DMS153 (cell line): ENCODE measurements around the gene MTCH1.
"Not testable (repeated sequence)": the region's sequence is repeated elsewhere in the genome, so short reads cannot be mapped to it uniquely, and the experiment has no call there.

Source experiments
- DNase-seq: peaks from one replicate; lab custom pipeline; 2025; lab: John Stamatoyannopoulos, UW

Gene MTCH1

DNA sequence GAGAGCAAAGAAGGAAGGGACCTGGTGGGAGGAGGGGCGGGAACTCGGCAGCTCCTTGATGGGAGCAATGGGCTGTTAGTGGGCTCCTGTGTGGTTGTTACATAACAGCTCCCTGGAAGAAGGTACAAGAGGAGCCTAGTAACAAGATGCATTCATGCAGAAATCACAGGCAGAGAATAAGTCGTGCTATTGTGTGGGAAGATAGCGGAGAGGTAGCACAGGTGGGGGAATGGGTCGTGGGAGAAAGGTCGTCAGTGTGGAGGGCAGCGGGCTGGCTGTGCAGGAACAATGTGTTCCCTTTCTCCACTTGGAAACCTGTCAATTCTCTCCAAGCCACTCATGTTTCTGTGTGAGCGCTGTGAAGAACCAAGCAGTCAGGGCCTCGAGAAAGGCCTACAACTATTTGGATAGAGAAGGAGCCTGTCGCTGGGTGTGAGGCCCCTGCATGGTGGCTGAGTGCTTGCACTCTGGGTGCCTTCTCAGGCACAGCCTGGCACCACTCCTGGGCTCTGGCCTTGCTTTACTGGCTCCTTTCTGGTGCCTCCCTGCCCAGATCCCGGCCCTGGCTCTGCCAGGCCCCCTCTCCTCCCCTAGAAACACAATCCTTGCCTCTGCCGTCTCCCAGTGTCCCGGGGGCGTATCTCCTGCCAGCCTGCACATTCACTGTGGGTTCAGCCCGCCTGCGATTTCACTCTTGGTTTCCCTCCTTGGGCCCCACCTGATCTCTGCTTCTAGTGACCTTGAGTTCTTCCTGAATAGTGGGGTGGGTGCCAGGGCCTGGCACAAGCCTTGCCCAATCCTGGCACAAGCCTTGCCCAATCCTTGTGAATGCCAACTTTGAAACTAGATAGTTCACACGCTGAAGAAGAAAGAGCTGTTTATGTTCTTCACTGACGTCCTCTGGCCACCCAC is 12.1 kb upstream of the MTCH1 start:
- no peak for DNase-seq

DNA sequence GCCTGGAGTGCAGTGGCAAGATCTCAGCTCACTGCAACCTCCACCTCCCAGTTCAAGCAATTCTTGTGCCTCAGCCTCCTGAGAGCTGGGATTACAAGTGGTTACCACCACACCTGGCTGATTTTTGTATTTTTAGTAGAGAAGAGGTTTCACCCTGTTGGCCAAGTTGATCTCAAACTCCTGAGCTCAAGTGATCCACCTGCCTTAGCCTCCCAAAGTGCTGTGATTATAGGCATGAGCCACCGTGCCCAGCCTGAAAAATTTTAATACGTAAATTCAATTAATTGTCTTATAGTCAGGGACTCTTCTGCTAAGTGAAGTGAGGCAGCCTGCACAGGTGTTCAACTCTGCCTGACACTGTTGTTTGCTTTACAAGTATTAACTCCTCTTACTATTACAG is 4.4 kb upstream of the MTCH1 start:
- not testable (repeated sequence) for DNase-seq

DNA sequence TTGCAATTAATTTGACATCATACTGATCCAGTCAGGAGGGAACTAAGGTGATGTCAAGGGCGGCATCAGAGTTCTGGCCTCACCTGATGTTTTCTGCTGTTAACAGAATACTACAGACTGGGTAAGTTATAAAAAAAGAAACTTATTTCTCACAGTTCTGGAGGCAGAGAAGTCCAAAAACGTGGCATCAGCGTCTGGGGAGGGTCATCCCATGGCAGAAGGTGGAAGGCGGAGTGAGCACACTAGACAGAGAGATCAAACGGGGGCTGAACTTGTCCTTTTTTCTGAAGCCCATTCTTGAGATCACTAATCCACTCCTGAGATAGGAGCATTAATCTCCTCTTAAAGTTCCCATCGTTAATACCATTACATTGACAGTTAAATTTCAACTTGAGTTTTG is 3.3 kb upstream of the MTCH1 start:
- no peak for DNase-seq

DNA sequence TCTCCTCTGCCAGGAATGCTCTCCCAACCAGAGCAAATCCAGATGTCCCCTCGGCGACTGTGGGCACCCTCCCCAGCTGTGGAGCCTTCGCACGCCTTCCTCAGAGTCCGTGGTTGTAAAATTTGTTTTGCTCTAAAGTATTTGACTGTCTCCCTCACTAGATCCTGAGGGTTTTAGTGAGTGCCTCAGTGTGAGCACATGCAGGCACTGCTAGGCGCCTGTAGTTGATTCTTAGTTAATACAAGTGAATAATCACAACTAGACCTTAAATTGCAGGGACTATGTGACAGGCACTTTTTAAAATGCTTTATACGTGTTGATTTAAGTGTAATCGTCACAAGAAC is 680 bp upstream of the MTCH1 start:
- no peak for DNase-seq

DNA sequence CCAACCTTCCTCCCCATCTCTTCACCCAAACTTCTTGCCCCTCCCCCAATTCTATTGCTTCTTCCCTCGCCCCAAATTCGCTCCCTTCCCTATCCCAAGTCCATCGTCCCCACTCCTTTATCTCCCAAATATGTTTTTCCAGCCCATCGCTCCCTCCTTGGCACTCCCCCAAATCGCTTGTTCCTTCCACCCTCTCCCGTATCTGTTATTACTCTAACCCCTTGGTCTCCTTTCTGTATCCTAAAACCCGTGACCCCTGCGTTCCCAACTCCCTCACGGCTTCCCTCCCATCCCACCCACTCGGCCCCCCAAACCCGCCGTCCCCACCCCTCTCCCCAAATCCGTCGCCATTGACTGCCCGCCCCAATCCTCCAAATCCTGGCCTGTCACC is 584 bp downstream of the MTCH1 start:
- no peak for DNase-seq

DNA sequence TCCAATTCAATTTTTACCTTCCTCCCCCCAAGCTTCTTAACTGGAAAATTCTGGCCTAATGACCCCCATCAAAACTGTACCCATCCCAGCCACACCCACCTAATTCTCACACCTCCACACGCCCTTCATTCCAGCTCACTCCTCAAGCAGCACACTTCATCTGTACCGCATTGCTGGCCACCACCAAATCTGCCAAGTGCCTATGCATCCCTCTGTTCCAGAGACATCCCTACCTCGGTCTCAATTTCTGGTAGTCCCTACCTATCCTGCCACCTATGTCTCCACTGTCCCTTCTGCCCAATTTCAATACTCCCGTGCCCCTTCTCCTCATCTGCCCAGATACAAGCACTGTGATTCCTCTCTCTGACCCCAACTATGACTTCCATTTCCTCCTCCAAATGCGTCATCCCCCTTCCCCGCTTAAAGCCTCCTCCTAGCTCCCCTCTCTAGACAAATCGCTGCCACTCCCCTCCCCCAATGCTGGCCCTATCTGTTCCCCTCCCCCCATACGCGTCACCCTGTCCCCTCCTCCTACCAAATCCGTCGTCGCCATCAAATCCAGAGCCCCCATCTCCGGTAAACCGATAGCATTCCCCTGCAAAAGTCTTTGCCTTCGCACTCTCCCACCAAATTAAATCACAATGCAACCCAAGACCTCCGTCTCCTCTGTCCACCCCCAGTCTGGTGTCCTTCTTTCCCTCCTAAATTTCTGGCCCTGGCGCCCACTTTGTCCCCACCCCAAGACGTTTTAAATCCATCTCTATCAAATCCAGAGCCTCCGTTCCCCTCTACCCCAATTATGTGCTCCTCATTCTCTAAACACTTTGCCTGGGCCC is 1.2 kb downstream of the MTCH1 start:
- DNase-seq: no peak

DNA sequence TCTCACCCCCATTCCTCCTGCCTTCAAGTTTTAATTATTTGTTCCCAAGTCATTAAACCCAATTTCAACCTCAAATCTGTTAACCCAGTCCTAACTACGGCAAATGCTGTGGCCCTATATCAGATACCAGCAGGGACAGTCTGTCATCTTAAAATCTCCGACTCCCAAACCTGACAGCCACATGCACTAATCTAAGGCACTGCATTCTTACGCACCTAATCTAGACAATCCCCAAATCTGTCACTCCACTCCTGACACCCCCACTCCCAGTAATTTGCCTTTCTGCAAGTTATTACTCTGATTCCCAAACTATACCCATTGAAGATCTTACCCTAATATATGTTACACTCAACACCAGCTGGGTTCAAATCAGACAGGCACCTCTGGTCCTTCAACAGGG is 2.5 kb downstream of the MTCH1 start:
- DNase-seq: no peak

DNA sequence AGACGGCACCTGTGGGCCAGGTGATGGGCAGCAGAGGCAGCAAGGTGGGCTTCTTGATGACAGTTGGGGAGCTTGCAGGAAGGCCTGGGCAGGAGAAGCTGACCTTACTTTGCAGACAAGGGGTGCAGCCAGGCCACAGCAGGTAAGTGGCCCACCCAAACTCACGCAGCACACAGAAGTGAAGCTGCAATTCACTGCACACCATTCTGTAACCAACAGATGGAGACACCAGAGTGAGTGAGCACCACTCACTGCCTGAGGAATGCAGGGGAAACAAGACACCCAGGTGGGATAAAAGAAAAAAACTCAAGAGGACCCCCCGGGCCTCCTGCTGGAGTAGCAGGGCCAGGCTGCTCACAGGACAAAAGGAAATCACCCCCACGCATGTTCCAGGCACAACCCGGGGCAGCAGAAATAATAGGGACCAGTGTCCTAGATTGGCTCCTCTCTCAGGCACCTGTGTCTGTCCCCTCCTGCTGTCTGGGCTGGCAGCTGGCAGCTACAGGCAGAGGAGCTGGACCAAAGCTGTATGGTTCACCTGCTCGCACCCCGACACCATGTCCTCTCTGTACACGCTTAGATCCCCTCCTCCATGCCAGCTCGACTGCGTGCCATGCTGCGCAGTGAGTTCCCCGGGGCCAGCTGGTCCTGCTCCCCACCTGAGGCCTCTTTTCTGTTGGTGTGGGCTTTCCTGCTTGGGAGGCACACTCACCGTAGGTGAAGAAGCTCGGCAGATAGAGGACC is 4.9 kb downstream of the MTCH1 start:
- no peak for DNase-seq

DNA sequence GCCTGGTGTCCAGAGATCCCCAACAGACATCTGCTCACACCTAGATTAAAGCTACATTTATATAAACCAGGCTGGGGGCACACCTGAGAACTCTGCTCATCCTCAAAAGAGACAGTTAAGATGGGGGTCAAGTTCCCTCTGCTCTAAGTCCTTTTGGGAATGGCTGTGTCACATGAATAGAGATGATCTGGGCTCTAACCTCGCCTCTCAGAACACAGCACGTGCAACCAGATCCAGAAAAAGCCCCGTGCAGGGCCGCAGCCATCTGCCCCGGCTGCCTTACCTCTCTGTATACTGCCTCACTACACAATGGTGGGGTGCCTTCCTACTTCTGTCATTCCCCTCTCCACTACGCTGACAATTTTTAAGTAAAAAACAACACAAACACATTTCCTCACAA is 5.9 kb downstream of the MTCH1 start:
- DNase-seq: no peak

DNA sequence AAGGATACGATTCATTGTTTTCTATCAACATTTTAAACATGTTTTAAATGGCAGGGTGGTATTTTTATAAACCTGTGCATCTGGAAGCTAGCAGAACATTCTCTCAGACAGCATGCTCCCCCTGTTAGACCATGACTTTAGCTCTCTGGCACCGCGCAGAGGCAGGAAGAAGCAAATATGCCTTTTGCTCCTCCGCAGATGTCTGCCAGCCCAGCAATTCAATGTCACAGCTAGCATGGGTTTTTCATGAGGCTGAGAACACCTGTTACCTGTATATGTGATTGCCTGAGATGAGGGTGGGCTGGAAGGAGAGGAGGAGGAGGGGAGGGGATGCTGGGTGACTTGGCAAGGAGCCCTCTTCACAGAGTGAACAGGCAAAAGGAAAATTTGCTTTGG is 6.7 kb downstream of the MTCH1 start:
- no peak for DNase-seq

DNA sequence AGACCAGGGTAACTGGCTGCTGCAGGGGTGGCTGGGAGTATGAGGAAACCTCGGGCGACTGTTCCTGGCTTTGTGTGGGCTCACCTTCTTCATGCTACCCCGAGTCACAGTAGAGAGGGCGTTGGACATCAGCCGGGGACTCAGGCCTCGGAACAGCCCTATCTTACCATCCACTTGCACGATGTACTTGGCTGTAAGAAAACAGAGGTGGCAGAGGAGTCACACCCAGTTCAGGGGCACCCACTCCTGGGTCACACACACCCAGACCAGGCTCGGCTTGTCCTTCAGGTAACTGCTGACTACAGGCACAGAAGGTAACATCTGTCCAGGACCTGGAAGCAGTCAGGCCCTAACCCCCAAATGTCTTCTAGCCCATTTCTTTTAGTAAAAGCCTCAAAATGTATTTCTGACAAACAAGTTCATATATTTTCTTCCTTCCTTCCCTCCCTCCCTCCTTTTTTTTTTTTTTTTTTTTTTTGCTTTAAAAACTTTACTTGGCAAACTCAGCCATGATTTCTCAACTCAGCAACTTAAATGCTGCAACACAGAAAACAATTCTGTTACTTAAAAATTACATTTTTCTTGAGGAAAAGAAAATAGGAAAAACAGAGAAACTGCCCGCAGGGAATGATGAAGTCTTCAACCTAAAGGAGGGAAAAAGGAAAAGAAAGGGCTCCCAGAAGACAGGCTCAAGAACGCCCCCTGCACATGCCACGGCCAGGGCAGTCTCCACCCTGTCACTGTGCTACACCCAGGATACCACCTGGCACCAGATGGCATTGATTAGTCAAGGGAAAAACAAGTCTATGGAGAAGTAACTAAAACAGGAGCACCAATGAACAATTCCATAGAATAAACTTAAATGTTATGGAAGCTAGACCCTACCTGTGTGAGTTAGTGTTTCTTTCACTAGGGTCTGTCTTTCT is 7.3 kb downstream of the MTCH1 start:
- DNase-seq: no peak

DNA sequence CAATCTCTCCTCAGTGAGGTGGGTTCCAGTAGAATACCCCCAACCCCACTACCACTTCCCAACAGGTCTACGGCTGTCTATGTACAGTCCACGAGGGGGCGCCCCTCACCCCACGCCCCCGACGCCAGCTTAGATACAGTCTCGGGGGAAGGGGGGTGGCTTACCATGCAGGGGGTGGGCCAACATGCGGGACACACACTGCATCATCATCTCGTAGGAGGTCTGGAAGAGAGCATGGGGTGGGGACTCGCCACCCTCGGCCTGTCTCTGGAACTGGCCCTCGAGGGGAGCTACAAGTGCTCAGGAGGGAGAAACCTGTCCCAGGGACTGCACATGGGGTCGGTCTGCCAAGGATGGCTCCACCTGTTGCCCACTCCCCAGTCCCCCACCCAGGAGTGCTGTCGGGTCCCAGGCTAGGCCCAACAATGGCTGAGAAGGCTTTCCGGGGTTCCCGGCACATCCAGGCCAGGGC is 8.5 kb downstream of the MTCH1 start:
- no peak for DNase-seq

DNA sequence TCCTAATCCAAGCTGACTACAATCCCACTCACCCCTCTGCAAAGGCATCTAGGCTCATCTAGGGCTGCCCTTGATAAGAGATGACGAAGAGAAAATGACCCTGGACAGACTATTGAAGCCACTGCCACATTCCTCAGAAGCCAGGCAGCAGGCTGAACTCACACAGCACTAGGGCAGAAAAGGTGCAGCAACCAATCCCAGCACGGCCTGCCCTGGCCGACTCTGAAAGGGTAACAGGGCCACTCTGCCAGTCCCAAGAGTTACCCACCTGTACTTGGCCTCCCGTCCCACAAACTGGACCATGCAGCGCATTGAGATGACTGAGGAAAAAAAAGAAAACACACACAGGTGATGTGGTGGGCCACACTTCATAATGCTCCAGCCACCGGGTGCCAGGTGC is 9.1 kb downstream of the MTCH1 start:
- DNase-seq: no peak

DNA sequence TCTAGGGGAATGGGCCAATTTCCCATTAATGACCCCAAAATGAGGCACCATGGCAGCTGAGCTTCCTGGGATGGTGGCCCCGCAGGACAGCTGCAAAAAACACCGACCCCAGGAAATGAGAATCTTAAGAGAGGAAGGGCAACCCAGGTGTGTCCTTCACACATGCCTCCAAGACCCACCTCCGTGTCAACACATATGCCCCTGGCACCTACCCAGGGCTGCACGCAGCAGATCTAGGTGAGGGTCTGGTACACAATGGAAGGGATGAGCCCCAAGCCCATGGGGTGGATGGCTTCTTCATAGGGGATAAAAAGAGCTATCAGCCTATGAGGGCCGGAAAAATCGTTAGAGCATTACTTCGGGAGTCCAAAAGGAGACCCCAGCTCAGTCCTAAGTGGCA is 9.5 kb downstream of the MTCH1 start:
- no peak for DNase-seq

DNA sequence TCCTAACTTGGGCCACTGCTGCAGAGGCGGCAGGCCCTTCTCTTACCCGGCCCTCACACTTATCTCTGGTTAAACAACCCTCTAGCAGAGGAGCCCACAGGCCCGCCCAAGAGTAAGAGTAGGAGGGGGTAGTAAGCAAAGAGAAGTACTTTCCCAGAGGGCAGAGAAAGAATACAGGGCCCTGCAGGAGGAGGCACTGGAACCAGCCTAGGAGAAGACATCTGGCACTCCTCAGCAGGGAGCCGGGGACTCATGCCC is 10.1 kb downstream of the MTCH1 start:
- no peak for DNase-seq

DNA sequence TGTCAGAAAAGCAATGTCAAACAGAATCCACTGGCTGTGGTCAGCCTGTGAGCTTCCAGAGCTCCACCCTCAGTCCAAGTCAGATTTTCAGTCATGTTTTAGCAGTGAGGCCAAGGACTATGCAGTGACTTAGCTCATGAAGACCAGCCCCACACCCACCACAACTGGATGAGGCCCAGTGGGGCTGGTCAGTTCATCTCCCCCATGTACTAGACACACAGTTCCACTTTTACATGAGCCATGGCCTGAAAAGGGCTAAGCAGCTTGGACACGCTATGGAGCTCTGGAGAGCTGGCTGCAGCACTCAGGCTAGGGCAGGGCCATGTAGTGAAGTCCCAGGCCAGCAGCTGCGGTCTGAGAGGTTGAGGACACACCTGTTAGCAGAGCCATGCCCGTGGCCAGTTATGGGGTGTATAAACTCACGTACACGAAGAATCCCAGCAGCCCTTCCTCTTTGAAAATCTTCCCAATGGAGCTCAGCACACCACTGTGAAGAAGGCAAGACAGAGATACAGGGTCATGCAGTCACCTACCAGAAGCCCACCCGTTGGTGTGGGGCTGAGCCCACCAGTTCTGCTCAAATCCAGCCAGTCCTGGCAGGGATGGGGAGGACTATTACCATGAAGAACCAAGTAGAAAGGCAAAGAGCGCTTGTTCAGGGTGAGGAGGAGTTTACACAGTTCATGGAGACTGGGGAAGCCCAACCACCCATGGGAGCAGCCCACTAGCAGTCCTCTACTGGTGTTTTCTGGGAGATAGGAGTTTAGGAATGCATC is 10.6 kb downstream of the MTCH1 start:
- no peak for DNase-seq

DNA sequence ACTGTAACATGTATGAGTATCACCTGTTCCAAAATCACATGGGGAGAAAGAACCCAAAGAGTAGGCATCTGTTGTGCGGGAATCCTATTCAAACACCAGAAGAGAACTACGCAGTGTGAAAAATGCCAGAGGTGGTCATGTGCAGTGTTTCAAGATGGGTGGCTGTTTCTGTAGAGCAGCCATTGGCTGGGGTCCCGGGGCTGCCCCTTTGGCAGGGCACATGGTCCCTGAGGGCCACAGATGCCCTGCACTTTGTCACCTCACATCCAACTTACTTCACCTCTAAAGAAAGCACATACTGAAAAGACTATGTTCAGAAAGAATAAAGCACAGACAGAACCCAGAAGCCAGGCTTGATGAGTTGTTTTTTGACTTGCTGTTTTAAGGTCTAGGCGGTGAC is 12.3 kb downstream of the MTCH1 start:
- no peak for DNase-seq

DNA sequence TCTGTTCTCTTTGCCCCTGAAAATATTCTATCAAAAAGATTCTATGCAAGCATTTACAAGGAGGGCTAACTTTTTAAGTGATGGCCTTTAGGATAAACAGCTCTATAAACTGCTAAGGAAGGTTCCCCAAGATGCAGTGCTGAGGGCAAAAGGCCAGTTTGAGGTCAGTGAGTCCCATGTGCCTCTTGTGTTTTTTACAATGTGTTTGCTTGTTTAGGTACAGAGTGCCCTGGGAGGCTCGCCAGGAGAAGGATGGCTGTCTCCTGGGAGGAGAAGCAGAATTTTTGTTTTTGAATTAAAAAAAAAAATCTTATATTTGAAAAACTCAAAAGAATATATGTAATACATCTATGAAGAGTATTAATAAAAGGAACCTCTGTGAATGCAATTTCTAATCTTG is 12.8 kb downstream of the MTCH1 start:
- DNase-seq: no peak

DNA sequence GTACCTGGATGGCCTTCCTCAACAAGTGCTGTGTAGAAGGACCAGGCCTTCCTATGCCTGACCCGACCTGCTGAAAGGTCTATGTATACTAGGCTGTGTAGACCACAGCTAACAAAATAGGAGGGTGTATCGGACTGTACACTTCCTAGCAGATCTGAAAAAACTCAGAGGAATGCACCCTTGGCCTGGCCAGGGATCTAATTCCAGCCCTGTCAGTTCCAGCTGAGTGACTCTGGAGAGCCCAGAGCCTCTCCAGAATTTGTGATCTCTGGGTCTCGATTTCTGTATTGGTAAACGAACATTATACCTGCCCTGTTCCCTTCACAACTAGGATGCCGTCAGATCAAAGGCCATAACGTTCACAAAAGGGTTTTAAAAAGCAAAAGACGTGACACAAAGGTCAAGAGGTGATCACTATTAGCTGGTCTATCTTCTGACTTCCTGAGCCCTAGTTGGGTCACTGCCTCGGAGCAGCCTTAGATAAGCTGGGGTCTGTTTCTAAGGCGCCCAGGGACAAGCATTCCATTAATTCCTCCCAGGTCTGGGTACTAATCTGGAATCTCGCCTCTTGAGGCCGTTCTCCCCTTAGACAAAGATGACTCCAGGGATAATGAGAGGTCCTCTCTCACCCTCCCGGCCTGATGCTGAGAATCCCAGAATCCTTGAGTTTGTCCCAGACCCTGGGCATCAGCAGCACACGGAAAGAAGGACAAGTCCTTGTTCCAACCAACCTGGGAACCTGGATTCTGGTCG is 13.9 kb downstream of the MTCH1 start:
- no peak for DNase-seq
